K562 (cell line): ENCODE data around the gene NKX1-2. TPM values are rescaled to one million over a fixed set of nuclear protein-coding genes. Genes with fewer than 3 reads are reported as not detected.
A peak's percentile ranks its signal among the peaks of the same experiment; 100 is the strongest.

Experiments
- ATAC-seq: fragments of 200-7000 bp; cut with Tn5 transposase; 3 replicates; pipeline ENCODE4 v1.9.1; 2020; ENCODE audit warnings: moderate library complexity
- BruUV-seq: library from RNA; stranded (reverse); fragments of 400-500 nt; replicated peaks from 2 replicates; lab custom pipeline; 2021; lab: Mats Ljungman, UMichigan
- CTCF ChIA-PET: fragments of 300-600 bp; formaldehyde crosslinking; extraction: SDS; loops from one replicate; lab custom pipeline; 2021; ENCODE audit warnings: low intra/inter-chr PET ratio; lab: Yijun Ruan, JAX
- POLR2A ChIA-PET: fragments of 300-600, 350-650 bp; sonication (Branson Sonifier 250); formaldehyde crosslinking; extraction: SDS; loops from one replicate; lab custom pipeline; 2021; ENCODE audit warnings: antibody characterized with exemption, inconsistent platforms; lab: Yijun Ruan, JAX
- DNase-seq, 4 experiments: peaks; one replicate each; pipeline versions ENCODE4 v3.0.0 to v3.0.0-alpha.2; 2011 to 2018; ENCODE audit warnings: low spot score in 3 of 4, mixed read lengths in 3 of 4; ENCODE audit errors: extremely low read depth in 1 of 4
- FAIRE-seq: peaks from 2 replicates; lab custom pipeline; 2011; peaks lifted over from hg19 to GRCh38; lab: Jason Lieb, UNC
- H2AFZ ChIP-seq: 2 replicates; pipeline ENCODE4 v1.6.0; 2011; ENCODE audit warnings: low read depth, low read length, control low read depth, inconsistent platforms
- H3K27ac ChIP-seq: fragments of 200-600 bp; 3 replicates; pipeline ENCODE4 v1.8.0; 2011; ENCODE audit warnings: low read depth, mild to moderate bottlenecking, control low read depth, inconsistent platforms, low read length, moderate library complexity, mixed read lengths; ENCODE audit errors: extremely low read depth
- H3K27me3 ChIP-seq, 2 experiments: fragments of 300-600 bp in 1 of 2; 2 replicates in 1 of 2; 3 replicates in 1 of 2; pipeline versions ENCODE4 v1.6.0 to v1.8.0; 2011; ENCODE audit warnings: inconsistent platforms in 2 of 2, low read length in 2 of 2, mild to moderate bottlenecking in 1 of 2, mixed read lengths in 1 of 2, moderate library complexity in 1 of 2; ENCODE audit not compliant: control insufficient read depth in 2 of 2, insufficient read depth in 2 of 2
- H3K36me3 ChIP-seq: fragments of 300-600 bp; 3 replicates; pipeline ENCODE4 v1.8.0; 2011; ENCODE audit warnings: mild to moderate bottlenecking, low read length, inconsistent platforms; ENCODE audit not compliant: control insufficient read depth, insufficient read depth
- H3K4me1 ChIP-seq, 2 experiments: fragments of 200-600 bp in 1 of 2; replicated peaks in 1 of 2; 2 replicates in 1 of 2; 3 replicates in 1 of 2; pipeline versions ENCODE4 v1.5.1 to v1.8.0; 2011; ENCODE audit warnings: inconsistent platforms in 2 of 2, low read length in 2 of 2, mild to moderate bottlenecking in 1 of 2, mixed read lengths in 1 of 2, moderate library complexity in 1 of 2; ENCODE audit not compliant: control insufficient read depth in 2 of 2, insufficient read depth in 2 of 2
- H3K4me2 ChIP-seq: 2 replicates; pipeline ENCODE4 v1.6.1; 2011; ENCODE audit warnings: low read length, control low read depth, inconsistent platforms, mixed read lengths; ENCODE audit not compliant: insufficient read depth
- H3K4me3 ChIP-seq: fragments of 200-600 bp; sonication (generic), shearing (Covaris generic); 2 replicates; pipeline ENCODE4 v1.5.1; 2016; ENCODE audit warnings: control low read depth, inconsistent platforms
- H3K79me2 ChIP-seq: fragments of 200-600 bp; 3 replicates; pipeline ENCODE4 v1.8.0; 2011; ENCODE audit warnings: low read length, inconsistent platforms; ENCODE audit not compliant: control insufficient read depth, insufficient read depth
- H3K9ac ChIP-seq, 2 experiments: 2 replicates each; pipeline versions ENCODE4 v1.6.0 to v1.6.1; 2011; ENCODE audit warnings: low read depth in 2 of 2, low read length in 2 of 2, control low read depth in 1 of 2, inconsistent platforms in 1 of 2, mild to moderate bottlenecking in 1 of 2, mixed read lengths in 1 of 2; ENCODE audit not compliant: insufficient read depth in 1 of 2
- H3K9me1 ChIP-seq: one replicate; pipeline ENCODE4 v1.6.0; 2011; ENCODE audit warnings: inconsistent platforms, mild to moderate bottlenecking, low read length, moderate library complexity; ENCODE audit not compliant: control insufficient read depth, insufficient read depth
- H3K9me3 ChIP-seq: replicated peaks from 2 replicates; pipeline ENCODE4 v1.5.1; 2011; ENCODE audit warnings: low read depth, low read length, inconsistent platforms; ENCODE audit not compliant: control insufficient read depth, insufficient read depth
- H4K20me1 ChIP-seq: replicated peaks from 2 replicates; pipeline ENCODE4 v1.6.1; 2011; ENCODE audit warnings: low read length, inconsistent platforms, mixed read lengths; ENCODE audit not compliant: control insufficient read depth, insufficient read depth
- CREB1 ChIP-seq, 2 experiments: sonication (generic) in 1 of 2; formaldehyde crosslinking in 1 of 2; IDR thresholded peaks; 2 replicates each; pipeline versions ENCODE4 v1.6.1 to v1.8.0; 2012 to 2022; ENCODE audit warnings: inconsistent platforms in 1 of 2, mild to moderate bottlenecking in 1 of 2, missing genetic modification reagents in 1 of 2, moderate library complexity in 1 of 2
- HDAC1 ChIP-seq, 2 experiments: fragments of 450-650 bp; IDR thresholded peaks; 2 replicates each; pipeline ENCODE4 v1.6.1; 2016 to 2017; ENCODE audit warnings: inconsistent platforms in 1 of 2, mild to moderate bottlenecking in 1 of 2, moderate library complexity in 1 of 2
- KLF1 ChIP-seq: fragments of 450-650 bp; IDR thresholded peaks from 2 replicates; pipeline ENCODE4 v1.6.1; 2016; ENCODE audit warnings: missing genetic modification characterization, missing compliant biosample characterization
- LEF1 ChIP-seq: fragments of 450-650 bp; IDR thresholded peaks from 2 replicates; pipeline ENCODE4 v1.6.1; 2016; ENCODE audit warnings: mild to moderate bottlenecking
- MYNN ChIP-seq, 2 experiments: sonication (generic); formaldehyde crosslinking in 1 of 2; IDR thresholded peaks; 2 replicates each; pipeline versions ENCODE4 v1.5.0 to v1.6.1; 2016 to 2020; ENCODE audit warnings: antibody characterized with exemption in 1 of 2, missing genetic modification reagents in 1 of 2
- PCBP1 ChIP-seq: fragments of 200-400 bp; formaldehyde crosslinking; IDR thresholded peaks from 2 replicates; pipeline ENCODE4 v1.6.1; 2018; ENCODE audit warnings: mild to moderate bottlenecking, low read depth, low read length; ENCODE audit not compliant: poor library complexity, severe bottlenecking
- SMARCA5 ChIP-seq: fragments of 450-650 bp; IDR thresholded peaks from 2 replicates; pipeline ENCODE4 v1.6.1; 2016
- XRCC4 ChIP-seq: IDR thresholded peaks from one replicate; pipeline ENCODE4 v1.6.1; 2011; ENCODE audit not compliant: insufficient read depth, insufficient read length; ENCODE audit errors: extremely low read depth
- ZNF197 ChIP-seq: fragments of 200-800 bp; sonication (Bioruptor generic); IDR thresholded peaks from 2 replicates; pipeline ENCODE4 v1.6.1; 2016; ENCODE audit warnings: low read depth, missing genetic modification characterization, missing compliant biosample characterization
- ZNF707 ChIP-seq: fragments of 250-450 bp; sonication (Bioruptor Pico); conservative IDR thresholded peaks from 2 replicates; pipeline ENCODE4 v1.8.0; 2022; ENCODE audit warnings: inconsistent platforms, mild to moderate bottlenecking, moderate library complexity
- WGBS: fragments of 100-300 bp; shearing (Covaris generic); methylation state at CpG from one replicate; pipeline ENCODE4 v1.1.6; 2016; ENCODE audit warnings: low coverage, mixed read lengths; ENCODE audit not compliant: insufficient coverage; ENCODE audit errors: missing lambda C conversion rate; 5-methylcytosine and 5-hydroxymethylcytosine counted together
- in situ Hi-C: fragments of 300-500 bp; cut with MboI; formaldehyde crosslinking; loops from 4 replicates; pipeline ENCODE4 v1.15.0; 2018; ENCODE audit warnings: inconsistent platforms, mixed read lengths
- intact Hi-C: fragments of 100-400 bp; cut with micrococcal nuclease; formaldehyde crosslinking; loops from 2 replicates; pipeline ENCODE4 v1.14.2; 2022
- polyA plus RNA-seq, 8 experiments: library from polyadenylated mRNA; depleted of rRNA in 4 of 8; stranded (reverse) in 5 of 8; unstranded in 3 of 8; fragments of >200 nt; fragmentation: Nextera tagmentation in 2 of 8; fragmentation: Illumina TruSeq in 1 of 8; extraction: Ambion mirVana in 2 of 8; extraction: Trizol in 1 of 8; gene quantifications; 2 replicates each; pipeline versions ENCODE4 v1.2.1 to v1.2.3, GENCODE V29; 2011 to 2014; ENCODE audit warnings: inconsistent platforms in 1 of 8, missing spikeins in 1 of 8
- total RNA-seq, 7 experiments: library from RNA; depleted of rRNA in 6 of 7; stranded (reverse); fragments of >200 nt in 6 of 7; fragmentation: Illumina TruSeq in 2 of 7; extraction: Trizol in 2 of 7; gene quantifications; 2 replicates each; pipeline versions ENCODE4 v1.2.1 to v1.2.3, GENCODE V29; 2011 to 2021; ENCODE audit warnings: low replicate concordance in 1 of 7
- TF ChIP-seq, protein P1 (sequence below): sonication (generic); formaldehyde crosslinking; IDR thresholded peaks from 2 replicates; pipeline ENCODE4 v1.8.1; 2022; ENCODE audit warnings: missing genetic modification reagents
- TF ChIP-seq, protein P2 (sequence below): fragments of 250-450 bp; sonication (Bioruptor Pico); IDR thresholded peaks from 2 replicates; pipeline ENCODE4 v1.8.0; 2021; ENCODE audit warnings: moderate library complexity, mild to moderate bottlenecking, inconsistent platforms

NKX1-2 gene
- total and polyA plus RNA-seq, 9 of the 15 experiments (the other 6 are each of a cell fraction or from before 2014, with no cell fraction given): not detected

DNA sequence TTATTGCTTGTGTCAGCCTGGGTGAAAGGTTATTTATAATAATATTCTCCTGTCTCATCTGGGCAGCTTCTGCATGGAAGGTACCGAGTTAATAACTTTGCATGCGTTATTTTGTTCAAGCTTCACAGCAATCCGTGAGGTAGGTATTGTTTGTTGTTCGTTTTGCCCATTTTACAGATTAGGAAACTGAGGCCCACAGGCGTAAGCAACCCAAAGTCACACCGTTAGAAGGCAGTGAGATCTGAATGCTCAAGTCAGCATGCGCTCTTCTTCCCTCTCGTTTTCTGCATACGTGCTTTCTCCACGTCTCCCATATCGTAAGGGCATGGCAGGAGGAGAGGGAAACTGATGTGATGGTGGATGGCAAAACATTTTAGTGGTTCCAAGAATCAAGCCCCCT, 45.9 kb upstream of the NKX1-2 start (continued):
- 0 out of 2 replicates have a peak, but pooled peaks have one; percentile 33 for TF ChIP-seq SMARCA5

DNA sequence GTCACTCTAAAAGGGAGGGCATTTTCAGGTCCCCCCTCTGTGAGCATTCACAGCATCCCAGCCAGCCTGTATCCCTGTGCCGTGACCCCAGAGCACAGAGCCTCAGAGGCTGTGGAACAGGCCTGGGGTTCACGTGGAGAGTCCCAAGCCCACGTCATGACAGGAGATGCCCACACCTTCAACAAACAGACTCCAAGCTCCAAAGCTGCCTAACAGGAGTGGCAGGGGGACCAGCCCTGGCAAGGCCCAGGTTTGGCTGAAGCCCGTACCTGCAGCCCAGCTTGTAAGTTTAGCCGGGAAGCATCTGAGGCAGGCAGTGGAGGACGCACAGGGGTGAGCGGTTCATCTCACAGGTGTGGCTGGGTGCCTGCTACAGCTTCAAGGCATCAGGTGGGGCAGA, 45.3 kb upstream of the NKX1-2 start:
- TF ChIP-seq, protein P1, sequence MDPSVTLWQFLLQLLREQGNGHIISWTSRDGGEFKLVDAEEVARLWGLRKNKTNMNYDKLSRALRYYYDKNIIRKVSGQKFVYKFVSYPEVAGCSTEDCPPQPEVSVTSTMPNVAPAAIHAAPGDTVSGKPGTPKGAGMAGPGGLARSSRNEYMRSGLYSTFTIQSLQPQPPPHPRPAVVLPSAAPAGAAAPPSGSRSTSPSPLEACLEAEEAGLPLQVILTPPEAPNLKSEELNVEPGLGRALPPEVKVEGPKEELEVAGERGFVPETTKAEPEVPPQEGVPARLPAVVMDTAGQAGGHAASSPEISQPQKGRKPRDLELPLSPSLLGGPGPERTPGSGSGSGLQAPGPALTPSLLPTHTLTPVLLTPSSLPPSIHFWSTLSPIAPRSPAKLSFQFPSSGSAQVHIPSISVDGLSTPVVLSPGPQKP (CRISPR knock-in tag): no peak
- no peak for TF ChIP-seq ZNF707
- no peak for TF ChIP-seq MYNN (IDR thresholded peaks at IDR 0.05)
- TF ChIP-seq MYNN (CRISPR knock-in tag; IDR thresholded peaks at IDR 0.05): no peak
- no peak for TF ChIP-seq KLF1 (tag)
- TF ChIP-seq, protein P2, sequence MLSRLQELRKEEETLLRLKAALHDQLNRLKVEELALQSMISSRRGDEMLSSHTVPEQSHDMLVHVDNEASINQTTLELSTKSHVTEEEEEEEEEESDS (CRISPR knock-in tag): no peak
- no peak for TF ChIP-seq HDAC1 (IDR thresholded peaks at IDR 0.05)
- no peak for TF ChIP-seq XRCC4
- no peak for TF ChIP-seq PCBP1
- TF ChIP-seq CREB1 (IDR thresholded peaks at IDR 0.05): no peak
- TF ChIP-seq CREB1 (CRISPR knock-in tag; IDR thresholded peaks at IDR 0.05): no peak
- TF ChIP-seq ZNF197 (CRISPR knock-in tag): no peak
- no peak for TF ChIP-seq LEF1
- TF ChIP-seq, all 486 proteins: peak for 0
- Histone ChIP-seq H3K4me2 (no peak overlapping the region), H4K20me1 (no peaks in the 10 kb centered on the region), H2AFZ (no peak overlapping the region), H3K4me1 (peaks cover 0 to 19% of the 10 kb centered on the region in 2 experiments; a peak in 3 of 5 replicates), H3K27ac (no peak overlapping the region), H3K9me1 (no peaks in the 10 kb centered on the region), H3K27me3 (no peaks in the 10 kb centered on the region), H3K9ac (no peak overlapping the region), H3K9me3 (no peaks in the 10 kb centered on the region), H3K36me3 (no peaks in the 10 kb centered on the region), H3K4me3 (no peak overlapping the region), H3K79me2 (no peaks in the 10 kb centered on the region)
- WGBS: 80% methylated on average over 1 of the region's 7 CpGs
- in situ Hi-C loops: no loop called here
- ChIA-PET POLR2A (interaction anchor here (0.7 kb wide), 1 partner anchor 205 kb away, joined by 3 read pairs; no protein-coding TSS in a partner anchor), CTCF (no interaction called here)
- DNase-seq (no peak), ATAC-seq (no peak), FAIRE-seq (no peak)
- intact Hi-C loops: no loop called here
- BruUV-seq: no TSS peak
